NCI-H1105 treated with DMSO at 0.1 percent for 48 hours (cell line): ENCODE data around the gene DECR2.
"Not testable (repeated sequence)": the region's sequence is repeated elsewhere in the genome, so short reads cannot be mapped to it uniquely, and the experiment has no call there.

Experiments
- DNase-seq: peaks from one replicate; lab custom pipeline; 2025; lab: John Stamatoyannopoulos, UW

DECR2 gene

DNA sequence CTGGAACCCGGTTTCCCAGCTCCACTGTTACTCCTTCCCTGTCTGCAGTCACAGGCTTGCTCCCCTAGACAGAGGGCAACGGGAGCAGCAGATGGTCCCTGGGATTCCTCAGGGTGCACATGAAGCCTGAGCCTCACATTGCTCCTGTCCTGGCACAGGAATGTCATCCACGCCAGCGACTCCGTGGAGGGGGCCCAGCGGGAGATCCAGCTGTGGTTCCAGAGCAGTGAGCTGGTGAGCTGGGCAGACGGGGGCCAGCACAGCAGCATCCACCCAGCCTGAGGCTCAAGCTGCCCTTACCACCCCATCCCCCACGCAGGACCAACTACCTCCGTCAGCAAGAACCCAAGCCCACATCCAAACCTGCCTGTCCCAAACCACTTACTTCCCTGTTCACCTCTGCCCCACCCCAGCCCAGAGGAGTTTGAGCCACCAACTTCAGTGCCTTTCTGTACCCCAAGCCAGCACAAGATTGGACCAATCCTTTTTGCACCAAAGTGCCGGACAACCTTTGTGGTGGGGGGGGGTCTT is 1.6 kb upstream of the DECR2 start:
- no peak for DNase-seq

GRCh38 chr16:404971-405486 is 3.3 kb downstream of the DECR2 start:
- no peak for DNase-seq

GRCh38 chr16:405548-406506 is 4.1 kb downstream of the DECR2 start:
- DNase-seq, result no peak

GRCh38 chr16:407253-407652 is 5.6 kb downstream of the DECR2 start:
- no peak for DNase-seq

DNA sequence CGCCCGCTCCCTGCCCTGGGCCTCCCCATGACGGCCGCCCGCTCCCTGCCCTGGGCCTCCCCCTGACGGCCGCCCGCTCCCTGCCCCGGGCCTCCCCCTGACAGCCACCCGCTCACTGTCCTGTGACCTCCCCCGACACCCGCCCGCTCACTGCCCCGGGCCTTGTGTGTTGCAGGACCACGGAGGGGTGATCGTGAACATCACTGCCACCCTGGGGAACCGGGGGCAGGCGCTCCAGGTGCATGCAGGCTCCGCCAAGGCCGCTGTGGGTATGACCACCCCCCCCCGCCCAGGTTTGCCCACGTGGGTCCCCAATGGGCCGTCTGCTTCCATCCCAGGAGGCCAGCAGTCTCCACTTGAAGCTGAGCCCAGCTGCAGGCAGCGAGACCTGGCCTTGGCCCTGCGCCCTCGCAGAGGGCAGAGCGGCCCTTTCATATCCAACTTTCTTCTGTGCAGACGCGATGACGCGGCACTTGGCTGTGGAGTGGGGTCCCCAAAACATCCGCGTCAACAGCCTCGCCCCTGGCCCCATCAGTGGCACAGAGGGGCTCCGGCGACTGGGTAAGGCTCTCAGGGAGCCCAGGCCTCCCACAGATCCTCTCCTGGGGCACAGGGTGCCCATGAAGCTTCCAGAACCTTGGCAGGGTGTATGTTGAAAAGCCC is 9.0 kb downstream of the DECR2 start:
- DNase-seq, result no peak

DNA sequence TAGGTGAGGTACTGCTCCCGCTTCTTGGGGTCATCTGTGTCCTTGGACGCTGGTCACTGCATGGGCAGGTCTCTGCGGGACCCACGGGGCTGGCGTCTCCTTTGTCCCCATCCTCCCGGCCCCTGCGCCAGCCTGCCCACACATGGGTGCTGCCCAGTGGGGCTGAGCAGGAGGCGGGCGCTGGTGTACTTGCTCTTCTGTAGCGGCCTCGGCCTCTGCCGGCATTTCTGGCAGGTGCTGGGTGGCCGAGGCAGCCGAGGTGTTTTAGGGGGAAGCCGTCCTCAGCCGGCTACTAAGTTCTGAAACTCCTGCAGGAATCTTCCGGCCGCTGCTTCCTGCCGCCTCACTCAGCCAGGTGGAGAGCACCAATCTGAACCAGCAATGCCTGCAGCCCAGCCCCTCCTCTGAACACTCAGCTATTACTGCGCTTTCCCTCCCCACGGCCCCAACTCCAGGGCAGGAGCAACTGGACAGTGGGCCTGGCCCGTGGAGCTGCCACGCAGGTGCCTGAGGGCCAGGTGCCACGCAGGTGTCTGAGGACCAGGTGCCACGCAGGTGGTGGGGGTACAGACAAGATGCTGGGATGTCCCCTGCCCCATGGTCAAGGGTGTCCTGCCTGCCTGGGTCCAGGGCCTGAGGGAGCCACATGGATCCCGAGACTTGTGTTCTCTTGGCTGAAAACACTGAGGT is 10.0 kb downstream of the DECR2 start:
- no peak for DNase-seq

GRCh38 chr16:414395-415169 is 12.9 kb downstream of the DECR2 start:
- no peak for DNase-seq

GRCh38 chr16:415170-415498 is 13.4 kb downstream of the DECR2 start:
- not testable (repeated sequence) for DNase-seq

DNA sequence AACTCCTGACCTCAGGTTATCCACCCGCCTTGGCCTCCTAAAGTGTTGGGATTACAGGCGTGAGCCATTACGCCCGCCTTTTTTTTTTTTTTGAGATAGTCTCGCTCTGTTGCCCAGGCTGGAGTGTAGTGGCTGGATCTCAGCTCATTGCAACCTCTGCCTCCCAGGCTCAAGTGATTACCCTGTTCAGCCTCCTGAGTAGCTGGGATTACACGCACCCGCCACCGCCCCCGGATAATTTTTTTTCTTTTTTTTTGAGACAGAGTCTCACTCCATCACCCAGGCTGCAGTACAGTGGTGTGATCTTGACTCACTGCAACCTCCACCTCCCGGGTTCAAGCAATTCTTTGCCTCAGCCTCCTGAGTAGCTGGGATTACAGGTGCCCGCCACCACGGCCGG is 20.5 kb downstream of the DECR2 start:
- not testable (repeated sequence) for DNase-seq

- DNase-seq, result no peak
Measured at GRCh38 chr16:424033-424622, 22.4 kb downstream of the DECR2 start.

- no peak for DNase-seq
Measured at GRCh38 chr16:424623-425081, 23.0 kb downstream of the DECR2 start.

DNA sequence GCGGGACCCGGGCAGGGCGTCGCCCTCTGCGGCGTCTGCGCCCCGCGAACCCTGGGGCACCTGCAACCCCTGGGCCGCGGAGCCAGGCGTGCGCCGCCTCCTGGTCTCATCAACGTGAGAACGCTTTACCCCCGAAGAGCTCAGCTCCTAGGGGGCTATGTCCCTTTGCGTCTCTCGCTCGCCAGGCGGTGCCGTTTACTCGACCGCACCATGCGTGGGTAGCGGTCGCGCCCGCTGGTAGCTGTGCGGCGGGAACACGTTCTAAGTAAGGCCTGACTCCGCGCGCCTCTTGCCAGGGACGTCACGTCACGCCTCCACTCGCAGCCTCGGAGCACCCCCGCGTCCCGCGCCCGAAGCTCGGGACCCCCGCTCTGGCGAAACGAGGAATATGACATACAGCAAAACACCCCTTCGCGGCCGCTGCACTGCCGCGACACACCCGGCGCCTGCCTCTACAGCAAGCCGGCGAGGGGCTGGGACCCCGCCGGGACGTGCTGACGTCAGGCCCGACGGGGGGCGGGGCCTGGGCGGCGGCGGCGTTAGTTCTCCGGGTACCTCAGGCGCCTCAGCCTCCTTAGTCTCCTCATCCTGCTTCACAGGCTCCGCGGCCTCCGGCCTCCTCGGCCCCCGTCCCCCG is 23.5 kb downstream of the DECR2 start, which contains the start of gene RAB11FIP3:
RAB11FIP3 (plus strand) TSS at position 568 of the 637 bp plus-strand sequence. CDS start 358 bp downstream, outside the sequence.
- peak; percentile 60 for DNase-seq

- no peak for DNase-seq
Measured at GRCh38 chr16:425740-426114, 24.0 kb downstream of the DECR2 start.

- DNase-seq, result no peak
Measured at GRCh38 chr16:426115-426905, 24.6 kb downstream of the DECR2 start.

DNA sequence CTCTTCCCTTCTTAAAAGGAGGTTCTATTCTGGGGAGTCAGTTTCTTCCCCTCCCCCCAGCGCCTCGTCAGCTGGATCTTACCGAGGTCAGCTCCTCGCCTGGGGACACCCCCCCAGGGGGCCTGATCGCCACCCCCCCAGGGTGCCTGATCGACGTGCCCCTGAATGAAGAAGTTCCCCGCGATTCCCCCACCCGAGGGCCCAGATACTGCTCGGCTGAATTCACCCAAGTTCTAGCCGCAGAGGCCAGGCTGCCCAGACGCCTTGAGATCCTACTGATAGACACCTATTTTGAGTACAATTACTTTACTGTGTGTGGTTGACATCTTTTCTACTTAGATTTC is 25.2 kb downstream of the DECR2 start:
- DNase-seq, result no peak

DNA sequence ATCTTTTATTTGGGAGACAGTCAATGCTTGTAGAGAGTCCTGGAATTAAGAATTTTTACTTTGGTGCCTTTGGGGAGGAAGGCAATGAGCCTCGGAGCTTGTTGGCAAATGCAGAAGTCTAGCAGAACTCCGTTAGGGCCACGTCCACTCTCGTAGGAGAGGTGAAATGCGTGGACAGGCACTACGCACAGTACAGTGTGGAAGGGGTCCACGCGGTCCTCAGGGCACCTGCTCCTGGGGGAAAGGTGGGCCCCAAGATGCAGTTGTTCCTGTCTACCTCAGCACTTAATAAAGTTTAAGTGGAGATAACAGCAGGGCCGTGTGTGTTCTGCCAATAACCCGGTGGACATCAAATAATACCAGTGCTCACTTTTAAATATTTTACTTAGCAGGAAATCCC is 25.6 kb downstream of the DECR2 start:
- DNase-seq, result no peak

DNA sequence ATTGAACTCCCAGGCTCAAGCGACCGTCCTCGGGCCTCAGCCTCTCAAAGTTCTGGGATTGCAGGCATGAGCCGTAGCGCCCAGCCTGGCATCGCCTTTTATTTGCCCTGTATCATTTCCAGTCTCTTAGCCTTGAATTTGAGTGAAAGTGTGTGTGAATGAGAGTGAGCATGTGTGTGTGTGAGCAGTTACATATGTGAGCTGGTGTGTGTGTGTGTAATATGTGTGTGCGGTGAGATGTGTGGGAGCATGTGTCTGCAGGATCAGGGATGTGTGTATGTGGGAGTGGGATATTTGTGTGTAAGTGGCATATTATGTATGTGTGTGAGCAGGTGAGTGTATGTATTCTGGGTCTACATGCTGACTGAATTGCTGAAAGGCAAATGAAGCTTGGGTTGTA is 29.2 kb downstream of the DECR2 start:
- no peak for DNase-seq

GRCh38 chr16:440627-441026 is 38.9 kb downstream of the DECR2 start:
- DNase-seq, result no peak

DNA sequence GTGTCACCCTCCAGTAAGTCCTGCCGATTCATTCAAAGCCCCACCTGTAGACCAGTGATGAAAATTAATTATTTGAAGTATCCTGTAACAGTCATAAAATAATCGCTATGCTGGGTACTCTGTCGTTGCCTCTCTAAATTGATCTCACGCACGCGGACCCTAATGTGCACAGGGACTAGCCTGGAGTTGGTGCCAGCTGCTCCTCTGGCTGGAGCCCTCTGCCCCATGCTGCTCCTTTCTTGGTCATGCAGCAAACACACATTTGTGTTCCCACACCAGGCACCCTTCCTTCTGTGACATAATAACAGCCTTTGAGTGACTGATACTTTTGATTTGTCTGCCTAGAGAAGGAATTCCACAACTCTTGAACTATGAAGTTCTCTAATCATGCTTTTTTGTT is 39.8 kb downstream of the DECR2 start:
- no peak for DNase-seq

DNA sequence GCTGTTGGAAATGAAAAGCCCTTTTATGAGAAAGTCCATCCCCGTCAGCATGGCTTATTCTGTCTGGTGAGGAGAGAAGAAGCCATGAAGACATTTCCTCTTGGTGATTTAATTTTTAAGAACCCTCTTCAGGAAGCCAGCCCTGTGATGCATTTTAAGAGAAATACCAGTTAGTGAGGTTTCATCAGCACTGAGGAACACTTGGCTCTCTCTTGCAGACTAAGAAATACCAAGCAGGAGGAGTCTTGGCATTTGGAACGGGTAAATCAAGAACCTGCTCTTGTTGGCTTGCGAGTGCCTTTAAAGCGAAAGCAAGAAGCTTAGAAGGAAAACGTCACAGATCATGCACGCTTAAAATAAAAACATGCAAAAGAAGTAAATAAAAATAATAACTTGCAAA is 41.3 kb downstream of the DECR2 start:
- no peak for DNase-seq
